Effector memory CD4-positive, alpha-beta T cell (primary cell): ENCODE results near the gene OTOGL.
"Not testable (repeated sequence)": the region's sequence is repeated elsewhere in the genome, so short reads cannot be mapped to it uniquely, and the experiment has no call there.

Experiments used
- DNase-seq, 3 donors: peaks; one replicate each; pipeline ENCODE4 v3.0.0-alpha.2; 2020
- H3K27ac ChIP-seq: 2 replicates; pipeline ENCODE4 v1.7.0; 2013; ENCODE audit warnings: mild to moderate bottlenecking, low read length, moderate library complexity; ENCODE audit not compliant: insufficient read depth, poor library complexity, severe bottlenecking
- H3K27me3 ChIP-seq: replicated peaks from 2 replicates; pipeline ENCODE4 v1.7.0; 2013; ENCODE audit warnings: mild to moderate bottlenecking, low read length; ENCODE audit not compliant: insufficient read depth, control insufficient read depth, poor library complexity, severe bottlenecking
- H3K36me3 ChIP-seq: 2 replicates; pipeline ENCODE4 v1.7.0; 2013; ENCODE audit warnings: mild to moderate bottlenecking, low read length, moderate library complexity; ENCODE audit not compliant: control insufficient read depth, insufficient read depth
- H3K4me1 ChIP-seq: 2 replicates; pipeline ENCODE4 v1.7.0; 2013; ENCODE audit warnings: low read length, mild to moderate bottlenecking; ENCODE audit not compliant: control insufficient read depth, insufficient read depth, poor library complexity, severe bottlenecking
- H3K4me3 ChIP-seq: 2 replicates; pipeline ENCODE4 v1.7.0; 2013; ENCODE audit warnings: low read length, low read depth, mild to moderate bottlenecking; ENCODE audit not compliant: insufficient read depth, poor library complexity, severe bottlenecking
- H3K9me3 ChIP-seq: 2 replicates; pipeline ENCODE4 v1.7.0; 2013; ENCODE audit warnings: mild to moderate bottlenecking, low read length, moderate library complexity; ENCODE audit not compliant: control insufficient read depth

Gene OTOGL

GRCh38 chr12:80282226-80282625, 182.9 kb downstream of the OTOGL start:
- no peak overlapping the region for H3K4me3 ChIP-seq
- H3K9me3 ChIP-seq = no peaks in the 10 kb centered on the region
- no peaks in the 10 kb centered on the region for H3K36me3 ChIP-seq
- no peaks in the 10 kb centered on the region for H3K27me3 ChIP-seq
- H3K4me1 ChIP-seq = no peaks in the 10 kb centered on the region
- no peak for DNase-seq
- no peak overlapping the region for H3K27ac ChIP-seq

GRCh38 chr12:80282761-80283160, 183.4 kb downstream of the OTOGL start:
- Histone ChIP-seq H3K27me3 (no peaks in the 10 kb centered on the region), H3K36me3 (no peaks in the 10 kb centered on the region), H3K27ac (no peak overlapping the region), H3K9me3 (no peaks in the 10 kb centered on the region), H3K4me1 (no peaks in the 10 kb centered on the region), H3K4me3 (no peak overlapping the region)
- no peak for DNase-seq

GRCh38 chr12:80291108-80291754, 191.9 kb downstream of the OTOGL start:
- H3K9me3 ChIP-seq = no peaks in the 10 kb centered on the region
- no peak overlapping the region for H3K4me3 ChIP-seq
- no peak overlapping the region for H3K27ac ChIP-seq
- no peaks in the 10 kb centered on the region for H3K36me3 ChIP-seq
- H3K4me1 ChIP-seq = no peaks in the 10 kb centered on the region
- DNase-seq = no peak
- H3K27me3 ChIP-seq = no peaks in the 10 kb centered on the region

- Histone ChIP-seq H3K9me3 (no peaks in the 10 kb centered on the region), H3K27ac (no peak overlapping the region), H3K4me1 (no peaks in the 10 kb centered on the region), H3K36me3 (no peaks in the 10 kb centered on the region), H3K27me3 (no peaks in the 10 kb centered on the region), H3K4me3 (no peak overlapping the region)
- no peak for DNase-seq
Measured at GRCh38 chr12:80293347-80293746, 194.0 kb downstream of the OTOGL start.

- H3K4me3 ChIP-seq = no peak overlapping the region
- H3K27ac ChIP-seq = no peak overlapping the region
- no peaks in the 10 kb centered on the region for H3K27me3 ChIP-seq
- no peaks in the 10 kb centered on the region for H3K4me1 ChIP-seq
- DNase-seq = no peak
- no peaks in the 10 kb centered on the region for H3K9me3 ChIP-seq
- no peaks in the 10 kb centered on the region for H3K36me3 ChIP-seq
Measured at GRCh38 chr12:80293759-80294158, 194.4 kb downstream of the OTOGL start.

GRCh38 chr12:80299219-80299618, 199.9 kb downstream of the OTOGL start:
- no peaks in the 10 kb centered on the region for H3K9me3 ChIP-seq
- H3K4me3 ChIP-seq = no peak overlapping the region
- H3K27me3 ChIP-seq = no peaks in the 10 kb centered on the region
- DNase-seq = no peak
- no peaks in the 10 kb centered on the region for H3K4me1 ChIP-seq
- no peaks in the 10 kb centered on the region for H3K36me3 ChIP-seq
- H3K27ac ChIP-seq = no peak overlapping the region

- DNase-seq = no peak
- H3K27ac ChIP-seq = no peak overlapping the region
- H3K27me3 ChIP-seq = no peaks in the 10 kb centered on the region
- no peaks in the 10 kb centered on the region for H3K4me1 ChIP-seq
- H3K9me3 ChIP-seq = no peaks in the 10 kb centered on the region
- H3K4me3 ChIP-seq = no peak overlapping the region
- H3K36me3 ChIP-seq = no peaks in the 10 kb centered on the region
Measured at GRCh38 chr12:80299976-80300375, 200.6 kb downstream of the OTOGL start.

- not testable (repeated sequence) for H3K27ac ChIP-seq, H3K4me3 ChIP-seq, H3K4me1 ChIP-seq, H3K36me3 ChIP-seq, H3K9me3 ChIP-seq, DNase-seq, H3K27me3 ChIP-seq
Measured at GRCh38 chr12:80307436-80307835, 208.1 kb downstream of the OTOGL start.

- Histone ChIP-seq H3K27me3 (no peaks in the 10 kb centered on the region), H3K9me3 (no peaks in the 10 kb centered on the region), H3K4me1 (no peaks in the 10 kb centered on the region), H3K36me3 (no peaks in the 10 kb centered on the region), H3K4me3 (no peak overlapping the region), H3K27ac (no peak overlapping the region)
- DNase-seq = no peak
Measured at GRCh38 chr12:80313209-80313608, 213.9 kb downstream of the OTOGL start.

- Histone ChIP-seq H3K36me3 (no peaks in the 10 kb centered on the region), H3K27ac (no peak overlapping the region), H3K27me3 (no peaks in the 10 kb centered on the region), H3K9me3 (no peaks in the 10 kb centered on the region), H3K4me1 (no peaks in the 10 kb centered on the region), H3K4me3 (no peak overlapping the region)
- no peak for DNase-seq
Measured at GRCh38 chr12:80314741-80315140, 215.4 kb downstream of the OTOGL start.
